H9 (cell line): ENCODE results near the gene SETD9. TPM values are rescaled to one million over a fixed set of nuclear protein-coding genes. Genes with fewer than 3 reads are reported as not detected.

ENCODE experiments used
- DNase-seq: peaks from one replicate; pipeline ENCODE4 v3.0.0-alpha.2; 2017
- H2AFZ ChIP-seq: one replicate; pipeline ENCODE4 v1.6.1; 2013; ENCODE audit warnings: mild to moderate bottlenecking, low read length, control low read depth, moderate library complexity
- H2AK5ac ChIP-seq: 2 replicates; pipeline ENCODE4 v1.6.1; 2013; ENCODE audit warnings: low read length, control low read depth, mixed read lengths; ENCODE audit not compliant: insufficient read length
- H2BK120ac ChIP-seq: one replicate; pipeline ENCODE4 v1.6.1; 2013; ENCODE audit warnings: low read depth, mild to moderate bottlenecking, low read length, control low read depth, inconsistent platforms; ENCODE audit not compliant: poor library complexity, severe bottlenecking
- H2BK12ac ChIP-seq: 2 replicates; pipeline ENCODE4 v1.6.1; 2013; ENCODE audit warnings: low read length, control low read depth, mixed read lengths, low read depth; ENCODE audit not compliant: insufficient read length
- H2BK15ac ChIP-seq: 2 replicates; pipeline ENCODE4 v1.6.1; 2013; ENCODE audit warnings: low read depth, low read length, control low read depth
- H2BK20ac ChIP-seq: one replicate; pipeline ENCODE4 v1.6.1; 2013; ENCODE audit warnings: low read depth, mild to moderate bottlenecking, low read length, control low read depth, inconsistent platforms; ENCODE audit not compliant: poor library complexity, severe bottlenecking
- H2BK5ac ChIP-seq: 2 replicates; pipeline ENCODE4 v1.6.1; 2013; ENCODE audit warnings: low read length, control low read depth, mixed read lengths; ENCODE audit not compliant: insufficient read length
- H3K14ac ChIP-seq: 2 replicates; pipeline ENCODE4 v1.6.1; 2013; ENCODE audit warnings: low read length, control low read depth; ENCODE audit not compliant: insufficient read depth
- H3K18ac ChIP-seq: 2 replicates; pipeline ENCODE4 v1.6.1; 2013; ENCODE audit warnings: low read depth, mild to moderate bottlenecking, mixed read lengths, low read length, control low read depth; ENCODE audit not compliant: insufficient read length
- H3K23ac ChIP-seq: 2 replicates; pipeline ENCODE4 v1.6.1; 2013; ENCODE audit warnings: low read length, control low read depth, mixed read lengths, low read depth; ENCODE audit not compliant: insufficient read length
- H3K23me2 ChIP-seq: 2 replicates; pipeline ENCODE4 v1.6.1; 2013; ENCODE audit warnings: low read depth, mild to moderate bottlenecking, mixed read lengths, low read length, control low read depth; ENCODE audit not compliant: insufficient read length, poor library complexity, severe bottlenecking
- H3K27ac ChIP-seq: 2 replicates; pipeline ENCODE4 v1.5.1; 2013; ENCODE audit warnings: low read length, control low read depth, mixed read lengths, low read depth; ENCODE audit not compliant: insufficient read length
- H3K27me3 ChIP-seq: 2 replicates; pipeline ENCODE4 v1.6.1; 2013; ENCODE audit warnings: low read length, control low read depth, inconsistent platforms; ENCODE audit not compliant: insufficient read depth
- H3K4ac ChIP-seq: 2 replicates; pipeline ENCODE4 v1.6.1; 2013; ENCODE audit warnings: low read depth, mild to moderate bottlenecking, control low read depth, inconsistent platforms, low read length, moderate library complexity
- H3K4me1 ChIP-seq: 2 replicates; pipeline ENCODE4 v1.6.1; 2013; ENCODE audit warnings: low read length, control low read depth, inconsistent platforms; ENCODE audit not compliant: insufficient read depth
- H3K4me2 ChIP-seq: 2 replicates; pipeline ENCODE4 v1.6.1; 2013; ENCODE audit warnings: low read length, control low read depth, mixed read lengths; ENCODE audit not compliant: insufficient read length, insufficient read depth
- H3K56ac ChIP-seq: 2 replicates; pipeline ENCODE4 v1.6.1; 2013; ENCODE audit warnings: low read depth, mild to moderate bottlenecking, mixed read lengths, low read length, control low read depth; ENCODE audit not compliant: insufficient read length
- H3K79me1 ChIP-seq: 2 replicates; pipeline ENCODE4 v1.6.1; 2013; ENCODE audit warnings: low read depth, mild to moderate bottlenecking, moderate library complexity, low read length, control low read depth, inconsistent platforms; ENCODE audit not compliant: insufficient read depth, poor library complexity, severe bottlenecking
- H3K79me2 ChIP-seq: 2 replicates; pipeline ENCODE4 v1.6.1; 2013; ENCODE audit warnings: low read length, control low read depth, inconsistent platforms; ENCODE audit not compliant: insufficient read depth
- H3K9ac ChIP-seq: 2 replicates; pipeline ENCODE4 v1.6.1; 2013; ENCODE audit warnings: low read length, control low read depth, mixed read lengths; ENCODE audit not compliant: insufficient read length; ENCODE audit errors: extremely low read depth
- H3K9me3 ChIP-seq: one replicate; pipeline ENCODE4 v1.6.1; 2013; ENCODE audit warnings: low read depth, low read length, inconsistent platforms; ENCODE audit not compliant: control insufficient read depth
- H3T11ph ChIP-seq: one replicate; pipeline ENCODE4 v1.6.1; 2013; ENCODE audit warnings: mild to moderate bottlenecking, low read length, control low read depth, inconsistent platforms
- H4K20me1 ChIP-seq: one replicate; pipeline ENCODE4 v1.6.1; 2013; ENCODE audit not compliant: control insufficient read depth, insufficient read length, insufficient read depth
- H4K5ac ChIP-seq: 2 replicates; pipeline ENCODE4 v1.6.1; 2013; ENCODE audit warnings: low read depth, mild to moderate bottlenecking, mixed read lengths, low read length, control low read depth; ENCODE audit not compliant: insufficient read length
- H4K8ac ChIP-seq: replicated peaks from 2 replicates; pipeline ENCODE4 v1.6.1; 2013; ENCODE audit warnings: low read length, control low read depth, mixed read lengths, low read depth; ENCODE audit not compliant: insufficient read length
- H4K91ac ChIP-seq: 2 replicates; pipeline ENCODE4 v1.6.1; 2013; ENCODE audit warnings: low read depth, mild to moderate bottlenecking, moderate library complexity, mixed read lengths, low read length, control low read depth; ENCODE audit not compliant: insufficient read length
- H3K27ac Mint-ChIP-seq, 3 experiments: 2 replicates in 2 of 3; 3 replicates in 1 of 3; pipeline ENCODE4 v1.8.0; 2020 to 2021; ENCODE audit warnings: mixed read lengths in 3 of 3, mild to moderate bottlenecking in 1 of 3, moderate library complexity in 1 of 3
- H3K27me3 Mint-ChIP-seq: 2 replicates; pipeline ENCODE4 v1.8.0; 2021; ENCODE audit warnings: low read depth, mild to moderate bottlenecking, moderate library complexity, mixed read lengths
- H3K36me3 Mint-ChIP-seq, 3 experiments: 2 replicates in 2 of 3; 3 replicates in 1 of 3; pipeline ENCODE4 v1.8.0; 2020 to 2021; ENCODE audit warnings: low read depth in 3 of 3, mixed read lengths in 3 of 3; ENCODE audit not compliant: insufficient read depth in 1 of 3
- H3K4me1 Mint-ChIP-seq, 2 experiments: 2 replicates each; pipeline ENCODE4 v1.8.0; 2020; ENCODE audit warnings: mixed read lengths in 2 of 2
- H3K4me3 Mint-ChIP-seq, 2 experiments: 2 replicates in 1 of 2; 3 replicates in 1 of 2; pipeline ENCODE4 v1.8.0; 2020 to 2021; ENCODE audit warnings: mild to moderate bottlenecking in 2 of 2, mixed read lengths in 2 of 2, moderate library complexity in 1 of 2
- H3K9me3 Mint-ChIP-seq, 2 experiments: 2 replicates in 1 of 2; 3 replicates in 1 of 2; pipeline ENCODE4 v1.8.0; 2020; ENCODE audit warnings: mild to moderate bottlenecking in 2 of 2, mixed read lengths in 2 of 2, moderate library complexity in 1 of 2
- CTCF ChIP-seq: fragments of 200-600 bp; sonication (generic); conservative IDR thresholded peaks from 3 replicates; pipeline ENCODE4 v1.8.0; 2021; ENCODE audit warnings: antibody characterized with exemption, mild to moderate bottlenecking
- WGBS: extraction: QIAGEN DNeasy Blood & Tissue Kit; methylation state at CpG from one replicate; pipeline ENCODE4 v1.1.7; 2013; ENCODE audit warnings: missing lambda C conversion rate, low lambda C conversion rate, mixed read lengths; ENCODE audit not compliant: insufficient read length; ENCODE audit errors: extremely low coverage; 5-methylcytosine and 5-hydroxymethylcytosine counted together
- total RNA-seq: library from RNA; stranded (reverse); gene quantifications from 2 replicates; pipeline ENCODE4 v1.2.1, GENCODE V29; 2021

SETD9 gene
- total RNA-seq, 1 experiment from 2014 or later = 15.7 TPM

- no peak overlapping the region for H3K4me2 ChIP-seq
- no CpG with 5 or more reads among the region's 2 CpGs for WGBS
- H4K8ac ChIP-seq = no peak overlapping the region
- no peak overlapping the region for H2BK15ac ChIP-seq
- H3K4me1 ChIP-seq = no peaks in the 10 kb centered on the region
- no peak overlapping the region for H2BK120ac ChIP-seq
- no peak overlapping the region for H3K9ac ChIP-seq
- Mint-ChIP-seq H3K9me3 (no peaks in the 10 kb centered on the region), H3K27ac (no peak overlapping the region), H3K27me3 (peaks cover 2% of the 10 kb centered on the region; the same call in 1 of the 2 replicates), H3K4me1 (no peaks in the 10 kb centered on the region), H3K36me3 (no peaks in the 10 kb centered on the region), H3K4me3 (no peak overlapping the region)
- no peak overlapping the region for H3K14ac ChIP-seq
- H3K27me3 ChIP-seq = no peaks in the 10 kb centered on the region
- no peak overlapping the region for H2BK20ac ChIP-seq
- H3K56ac ChIP-seq = no peak overlapping the region
- no peaks in the 10 kb centered on the region for H3K23me2 ChIP-seq
- no peak overlapping the region for H3K27ac ChIP-seq
- H4K5ac ChIP-seq = no peak overlapping the region
- DNase-seq = no peak
- H3K4ac ChIP-seq = no peak overlapping the region
- no peaks in the 10 kb centered on the region for H3K9me3 ChIP-seq
- H3K79me1 ChIP-seq = no peaks in the 10 kb centered on the region
- H3K18ac ChIP-seq = no peak overlapping the region
- H2BK12ac ChIP-seq = no peak overlapping the region
- H3K23ac ChIP-seq = no peak overlapping the region
- no peak overlapping the region for H2AFZ ChIP-seq
- no peak overlapping the region for H4K91ac ChIP-seq
- no peak for TF ChIP-seq CTCF
- no peaks in the 10 kb centered on the region for H4K20me1 ChIP-seq
- H3T11ph ChIP-seq = no peak overlapping the region
- no peak overlapping the region for H2BK5ac ChIP-seq
- no peak overlapping the region for H2AK5ac ChIP-seq
- no peaks in the 10 kb centered on the region for H3K79me2 ChIP-seq
These were observed 54.8 kb downstream of the SETD9 start for GRCh38 chr5:56964173-56964572.

Other genes with a start within 250 kb of the SETD9 start
- gene MAP3K1, start 94.0 kb upstream of the SETD9 start, total RNA-seq = 11.1 TPM in 2 replicates
- gene MIER3, start 42.5 kb downstream of the SETD9 start, total RNA-seq = 44.8 and 45.1 TPM in 2 replicates